HepG2 (cell line): ENCODE measurements around the gene ATXN1L.

ENCODE experiments used
- ELK4 ChIP-seq: sonication (generic); formaldehyde crosslinking; IDR thresholded peaks from 2 replicates; pipeline ENCODE4 v1.9.0; 2021; ENCODE audit warnings: missing genetic modification reagents, borderline replicate concordance
- EZH2 ChIP-seq: conservative IDR thresholded peaks from 2 replicates; pipeline ENCODE4 v1.6.1; 2012; ENCODE audit warnings: mild to moderate bottlenecking, low read depth, low read length, moderate library complexity
- MTA3 ChIP-seq: sonication (generic); formaldehyde crosslinking; IDR thresholded peaks from 2 replicates; pipeline ENCODE4 v1.4.0; 2020; ENCODE audit warnings: missing genetic modification reagents
- ZEB1 ChIP-seq: IDR thresholded peaks from 2 replicates; pipeline ENCODE4 v1.6.1; 2012; ENCODE audit warnings: mild to moderate bottlenecking, low read depth, inconsistent platforms; ENCODE audit not compliant: insufficient replicate concordance

GRCh38 chr16:71869089-71869488 is 23.3 kb downstream of the ATXN1L start:
- TF ChIP-seq ZEB1 (no peak), EZH2 (no peak), ELK4 (no peak), MTA3 (no peak)
